ACC112 (cell line): ENCODE data around the gene B3GNT9.

Experiments used
- H2AFZ ChIP-seq: fragments of 200-600 bp; sonication (generic); one replicate; pipeline ENCODE4 v1.6.0; 2017; ENCODE audit warnings: antibody characterized with exemption, low read length; ENCODE audit not compliant: unreplicated experiment
- H3K27ac ChIP-seq: fragments of 200-600 bp; sonication (generic); 2 replicates; pipeline ENCODE4 v1.5.1; 2014; ENCODE audit warnings: low read depth, mild to moderate bottlenecking, antibody characterized with exemption, low read length, moderate library complexity
- H3K27me3 ChIP-seq: fragments of 200-600 bp; sonication (generic); 2 replicates; pipeline ENCODE4 v1.6.1; 2014; ENCODE audit warnings: mild to moderate bottlenecking, antibody characterized with exemption, low read length, moderate library complexity, mixed read lengths; ENCODE audit not compliant: insufficient read depth
- H3K36me3 ChIP-seq: fragments of 200-600 bp; sonication (generic); 2 replicates; pipeline ENCODE4 v1.6.1; 2016; ENCODE audit warnings: mild to moderate bottlenecking, antibody characterized with exemption, low read length, moderate library complexity, mixed read lengths; ENCODE audit not compliant: insufficient read depth
- H3K4me1 ChIP-seq: fragments of 200-600 bp; sonication (generic); one replicate; pipeline ENCODE4 v1.6.1; 2016; ENCODE audit warnings: low read length, mixed read lengths; ENCODE audit not compliant: insufficient read depth, unreplicated experiment, control insufficient read depth
- H3K4me3 ChIP-seq: fragments of 200-600 bp; sonication (generic); 2 replicates; pipeline ENCODE4 v1.5.1; 2014; ENCODE audit warnings: mild to moderate bottlenecking, low read depth, low read length
- H3K79me2 ChIP-seq: fragments of 200-600 bp; sonication (generic); one replicate; pipeline ENCODE4 v1.6.0; 2016; ENCODE audit warnings: low read length; ENCODE audit not compliant: control insufficient read depth, unreplicated experiment, insufficient read depth

Gene B3GNT9

GRCh38 chr16:67185651-67186134 is 34.9 kb upstream of the B3GNT9 start:
- H3K4me3 ChIP-seq = peak overlapping the region; percentile 67
- H2AFZ ChIP-seq = no peak overlapping the region
- H3K4me1 ChIP-seq = peaks cover 33% of the 10 kb centered on the region
- peaks cover 11% of the 10 kb centered on the region for H3K79me2 ChIP-seq
- peak overlapping the region; percentile 22; the same call in 1 of the 2 replicates for H3K27ac ChIP-seq
- H3K36me3 ChIP-seq = no peaks in the 10 kb centered on the region
- H3K27me3 ChIP-seq = no peaks in the 10 kb centered on the region

- H3K27me3 ChIP-seq = no peaks in the 10 kb centered on the region
- peaks cover 33% of the 10 kb centered on the region for H3K4me1 ChIP-seq
- peaks cover 11% of the 10 kb centered on the region for H3K79me2 ChIP-seq
- no peaks in the 10 kb centered on the region for H3K36me3 ChIP-seq
- no peak overlapping the region for H3K27ac ChIP-seq
- H2AFZ ChIP-seq = no peak overlapping the region
- peak overlapping the region; percentile 81 for H3K4me3 ChIP-seq
These were observed 34.3 kb upstream of the B3GNT9 start for GRCh38 chr16:67184995-67185650.

- H3K4me1 ChIP-seq = peaks cover 33% of the 10 kb centered on the region
- no peak overlapping the region for H3K27ac ChIP-seq
- peaks cover 11% of the 10 kb centered on the region for H3K79me2 ChIP-seq
- H3K4me3 ChIP-seq = peak overlapping the region; percentile 81
- H3K36me3 ChIP-seq = no peaks in the 10 kb centered on the region
- H2AFZ ChIP-seq = no peak overlapping the region
- H3K27me3 ChIP-seq = no peaks in the 10 kb centered on the region
These were observed 33.7 kb upstream of the B3GNT9 start for GRCh38 chr16:67184453-67184994.

- H3K79me2 ChIP-seq = peaks cover 11% of the 10 kb centered on the region
- no peaks in the 10 kb centered on the region for H3K36me3 ChIP-seq
- H3K4me3 ChIP-seq = peak within 1 kb of the TSS; percentile 81
- no peaks in the 10 kb centered on the region for H3K27me3 ChIP-seq
- H3K4me1 ChIP-seq = peaks cover 33% of the 10 kb centered on the region
- H3K27ac ChIP-seq = peak within 1 kb of the TSS; percentile 83
- no peak within 1 kb of the TSS for H2AFZ ChIP-seq
These were observed 33.0 kb upstream of the B3GNT9 start, which contains the start of gene MATCAP1 for GRCh38 chr16:67183627-67184452. Gene MATCAP1, minus strand, starts transcription at chr16:67183963. Its CDS starts 3,353 bp downstream, at chr16:67180610.

GRCh38 chr16:67183284-67183626 is 32.5 kb upstream of the B3GNT9 start:
- peak overlapping the region; percentile 83 for H3K27ac ChIP-seq
- H3K4me1 ChIP-seq = peaks cover 33% of the 10 kb centered on the region
- peaks cover 11% of the 10 kb centered on the region for H3K79me2 ChIP-seq
- no peaks in the 10 kb centered on the region for H3K36me3 ChIP-seq
- H3K27me3 ChIP-seq = no peaks in the 10 kb centered on the region
- H3K4me3 ChIP-seq = peak overlapping the region; percentile 81
- H2AFZ ChIP-seq = no peak overlapping the region

- H3K27ac ChIP-seq = peak overlapping the region; percentile 15; the same call in 1 of the 2 replicates
- H3K36me3 ChIP-seq = no peaks in the 10 kb centered on the region
- peak overlapping the region; percentile 81 for H3K4me3 ChIP-seq
- H2AFZ ChIP-seq = no peak overlapping the region
- H3K79me2 ChIP-seq = peaks cover 11% of the 10 kb centered on the region
- peaks cover 33% of the 10 kb centered on the region for H3K4me1 ChIP-seq
- H3K27me3 ChIP-seq = no peaks in the 10 kb centered on the region
These were observed 31.5 kb upstream of the B3GNT9 start for GRCh38 chr16:67182288-67182687.

GRCh38 chr16:67181346-67181745 is 30.5 kb upstream of the B3GNT9 start:
- H3K27me3 ChIP-seq = no peaks in the 10 kb centered on the region
- peaks cover 25% of the 10 kb centered on the region for H3K4me1 ChIP-seq
- no peaks in the 10 kb centered on the region for H3K36me3 ChIP-seq
- H3K79me2 ChIP-seq = peaks cover 11% of the 10 kb centered on the region
- H3K27ac ChIP-seq = peak overlapping the region; percentile 51
- no peak overlapping the region for H2AFZ ChIP-seq
- H3K4me3 ChIP-seq = peak overlapping the region; percentile 62

- H3K4me1 ChIP-seq = peaks cover 18% of the 10 kb centered on the region
These were observed 29.4 kb upstream of the B3GNT9 start for GRCh38 chr16:67180166-67180565.

GRCh38 chr16:67179421-67180080 is 28.8 kb upstream of the B3GNT9 start:
- H3K4me3 ChIP-seq = no peak overlapping the region
- H3K4me1 ChIP-seq = peaks cover 22% of the 10 kb centered on the region
- peaks cover 11% of the 10 kb centered on the region for H3K79me2 ChIP-seq
- no peak overlapping the region for H2AFZ ChIP-seq
- H3K27ac ChIP-seq = no peak overlapping the region
- H3K36me3 ChIP-seq = no peaks in the 10 kb centered on the region
- no peaks in the 10 kb centered on the region for H3K27me3 ChIP-seq

More at GRCh38 chr16:67180166-67180565, 29.4 kb upstream of the B3GNT9 start:
- Histone ChIP-seq H3K27me3 (no peaks in the 10 kb centered on the region), H3K36me3 (no peaks in the 10 kb centered on the region), H3K4me3 (no peak overlapping the region), H3K27ac (no peak overlapping the region), H2AFZ (no peak overlapping the region), H3K79me2 (peaks cover 11% of the 10 kb centered on the region)
